HG03025 (cell line): ENCODE measurements around the gene TAF9B.
A peak's percentile ranks its signal among the peaks of the same experiment; 100 is the strongest.
"Not testable (repeated sequence)": the region's sequence is repeated elsewhere in the genome, so short reads cannot be mapped to it uniquely, and the experiment has no call there.

Experiments used
- ATAC-seq: cut with Tn5 transposase; IDR thresholded peaks from one replicate; pipeline ENCODE4 v1.9.1; 2021; ENCODE audit warnings: mild to moderate bottlenecking, moderate library complexity; ENCODE audit not compliant: unreplicated experiment, low FRiP score

Gene TAF9B

GRCh38 chrX:78139160-78140123 lies at the start of gene TAF9B:
Gene TAF9B (minus strand): TSS chrX:78139650. CDS start chrX:78139611, 39 bp downstream.
- ATAC-seq, result peak; percentile 88

DNA sequence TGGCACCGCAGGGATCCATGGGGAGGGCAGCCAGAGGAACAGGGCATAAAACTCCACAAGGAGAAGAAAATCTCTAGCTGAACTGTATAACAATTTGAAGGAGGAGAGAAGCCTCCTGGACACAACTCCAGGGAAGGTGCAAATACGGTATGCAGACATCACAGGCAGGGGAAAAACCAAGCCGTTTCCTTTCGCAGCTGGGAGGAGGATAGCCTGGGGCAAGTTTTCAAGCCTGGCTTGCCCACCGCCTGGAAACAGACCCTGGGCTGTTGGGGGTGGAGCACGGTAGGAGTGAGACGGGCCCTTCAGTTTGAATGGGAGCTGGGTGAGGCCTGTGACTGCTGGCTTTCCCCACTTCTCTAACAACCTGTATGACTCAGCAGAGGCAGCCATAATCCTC lies 43.4 kb upstream of the TAF9B start:
- no peak for ATAC-seq

GRCh38 chrX:78181307-78181706 lies 41.9 kb upstream of the TAF9B start:
- ATAC-seq, result no peak

- ATAC-seq, result no peak
Observed at GRCh38 chrX:78168065-78168464, 28.6 kb upstream of the TAF9B start.

GRCh38 chrX:78165425-78165824 lies 26.0 kb upstream of the TAF9B start:
- no peak for ATAC-seq

DNA sequence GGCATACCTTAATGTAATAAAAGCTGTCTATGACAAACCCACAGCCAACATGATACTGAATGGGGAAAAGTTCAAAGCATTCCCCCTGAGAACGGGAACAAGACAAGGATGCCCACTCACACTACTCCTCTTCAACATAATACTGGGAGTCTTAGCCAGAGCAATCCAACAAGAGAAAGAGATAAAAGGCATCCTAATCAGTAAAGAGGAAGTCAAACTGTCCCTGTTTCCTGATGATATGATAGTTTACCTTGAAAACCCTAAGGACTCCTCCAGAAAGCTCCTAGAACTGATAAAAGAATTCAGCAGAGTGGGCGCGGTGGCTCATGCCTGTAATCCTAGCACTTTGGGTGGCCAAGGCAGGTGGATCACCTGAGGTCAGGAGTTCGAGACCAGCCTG lies 23.7 kb upstream of the TAF9B start:
- ATAC-seq, result not testable (repeated sequence)

- not testable (repeated sequence) for ATAC-seq
Observed at GRCh38 chrX:78160711-78161110, 21.3 kb upstream of the TAF9B start.

- not testable (repeated sequence) for ATAC-seq
Observed at GRCh38 chrX:78157846-78158245, 18.4 kb upstream of the TAF9B start.

GRCh38 chrX:78157373-78157772 lies 17.9 kb upstream of the TAF9B start:
- not testable (repeated sequence) for ATAC-seq

DNA sequence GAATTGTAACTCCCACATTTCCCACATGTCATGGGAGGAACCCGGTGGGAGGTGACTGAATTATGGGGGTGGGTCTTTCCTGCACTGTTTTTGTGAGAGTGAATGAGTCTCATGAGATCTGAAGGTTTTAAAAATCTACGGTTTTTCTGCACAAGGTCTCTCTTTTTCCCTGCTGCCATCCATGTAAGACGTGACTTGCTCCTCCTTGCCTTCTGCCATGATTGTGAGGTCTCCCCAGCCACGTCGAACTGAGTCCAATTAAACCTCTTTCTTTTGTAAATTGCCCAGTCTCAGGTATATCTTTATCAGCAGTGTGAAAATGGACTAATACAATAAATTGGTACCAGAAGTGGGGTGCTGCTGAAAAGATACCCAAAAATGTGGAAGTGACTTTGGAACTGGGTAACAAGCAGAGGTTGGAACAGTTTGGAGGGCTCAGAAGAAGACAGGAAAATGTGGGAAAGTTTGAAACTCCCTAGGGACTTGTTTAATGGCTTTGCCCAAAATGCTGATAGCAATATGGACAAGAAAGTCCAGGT lies 7.6 kb upstream of the TAF9B start:
- ATAC-seq, result not testable (repeated sequence)

GRCh38 chrX:78140206-78140605 lies 756 bp upstream of the TAF9B start:
- ATAC-seq, result no peak

DNA sequence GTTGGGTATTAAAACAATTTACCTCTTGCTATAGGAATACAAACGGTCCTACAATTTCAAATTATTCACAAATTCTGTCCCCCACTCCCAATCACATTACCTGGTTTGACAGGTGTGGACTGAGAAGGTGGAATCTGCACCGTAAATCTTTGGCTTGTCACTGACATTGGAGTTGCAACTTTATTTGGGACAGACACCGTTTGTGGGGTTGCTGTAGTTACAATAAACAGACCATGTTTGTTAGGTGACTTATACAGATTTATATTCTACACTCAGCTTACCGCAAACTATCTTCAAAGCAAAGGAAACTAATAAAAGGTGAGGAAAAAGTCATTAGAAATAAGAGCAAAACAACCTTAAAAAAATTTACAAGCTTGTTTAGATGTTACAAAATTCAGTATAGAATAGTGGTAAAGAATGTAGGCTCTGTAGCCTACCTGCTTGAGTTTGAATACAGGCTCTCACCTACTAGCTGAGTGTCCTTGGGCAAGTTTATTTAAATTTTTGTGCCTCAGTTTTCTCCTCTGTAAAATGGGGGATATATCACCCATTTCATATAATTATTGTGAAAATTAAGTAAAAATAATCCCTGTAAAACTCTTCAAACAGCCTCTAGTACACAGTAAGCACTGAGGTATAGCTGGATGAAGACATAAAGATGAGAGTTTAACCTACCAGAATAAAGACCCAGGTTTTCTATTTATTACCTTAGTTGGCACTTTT lies 6.1 kb downstream of the TAF9B start:
- ATAC-seq, result no peak

GRCh38 chrX:78131117-78131516 lies 8.3 kb downstream of the TAF9B start:
- no peak for ATAC-seq

DNA sequence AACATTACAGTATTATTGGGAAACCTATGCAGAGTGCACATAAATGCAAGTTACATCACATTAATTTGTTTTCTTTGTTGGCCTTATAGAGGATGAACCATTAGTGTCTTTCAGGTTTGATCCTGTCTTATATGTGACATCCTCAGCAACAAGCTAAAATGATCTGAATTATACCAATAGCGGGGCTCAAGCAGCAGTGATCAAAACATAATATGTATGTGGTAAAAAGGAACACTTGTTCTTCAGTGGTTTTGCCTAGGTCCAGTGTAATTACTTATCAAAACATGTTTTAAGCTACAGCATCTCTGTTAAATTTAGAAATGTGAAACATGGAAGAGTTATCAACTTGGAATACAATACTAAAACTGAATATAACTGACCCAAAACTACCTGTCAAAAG lies 9.1 kb downstream of the TAF9B start:
- ATAC-seq, result no peak

- ATAC-seq, result no peak
Observed at GRCh38 chrX:78129714-78130113, 9.7 kb downstream of the TAF9B start.

- ATAC-seq, result not testable (repeated sequence)
Observed at GRCh38 chrX:78125781-78126180, 13.7 kb downstream of the TAF9B start.

DNA sequence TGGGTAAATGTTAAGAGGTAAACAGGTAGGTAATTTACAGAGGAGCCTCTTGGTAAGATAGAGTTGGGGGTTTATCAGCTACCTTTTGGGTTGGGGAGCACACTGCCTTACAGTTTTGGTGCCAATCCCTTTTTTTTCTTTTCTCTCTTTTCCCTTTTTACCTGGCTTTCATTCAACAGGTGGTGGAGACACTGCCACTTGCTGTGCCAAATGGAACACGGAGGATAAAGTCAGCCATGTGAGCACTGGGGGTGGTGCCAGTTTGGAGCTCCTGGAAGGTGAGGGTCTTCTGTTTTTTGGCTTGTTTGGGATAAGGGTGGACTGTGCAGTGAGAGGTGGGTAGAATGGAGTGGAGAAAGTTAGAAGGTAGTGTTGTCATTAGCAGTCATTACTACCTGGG lies 14.3 kb downstream of the TAF9B start:
- no peak for ATAC-seq

GRCh38 chrX:78124307-78124706 lies 15.1 kb downstream of the TAF9B start:
- ATAC-seq, result no peak

GRCh38 chrX:78123190-78123589 lies 16.3 kb downstream of the TAF9B start:
- no peak for ATAC-seq

DNA sequence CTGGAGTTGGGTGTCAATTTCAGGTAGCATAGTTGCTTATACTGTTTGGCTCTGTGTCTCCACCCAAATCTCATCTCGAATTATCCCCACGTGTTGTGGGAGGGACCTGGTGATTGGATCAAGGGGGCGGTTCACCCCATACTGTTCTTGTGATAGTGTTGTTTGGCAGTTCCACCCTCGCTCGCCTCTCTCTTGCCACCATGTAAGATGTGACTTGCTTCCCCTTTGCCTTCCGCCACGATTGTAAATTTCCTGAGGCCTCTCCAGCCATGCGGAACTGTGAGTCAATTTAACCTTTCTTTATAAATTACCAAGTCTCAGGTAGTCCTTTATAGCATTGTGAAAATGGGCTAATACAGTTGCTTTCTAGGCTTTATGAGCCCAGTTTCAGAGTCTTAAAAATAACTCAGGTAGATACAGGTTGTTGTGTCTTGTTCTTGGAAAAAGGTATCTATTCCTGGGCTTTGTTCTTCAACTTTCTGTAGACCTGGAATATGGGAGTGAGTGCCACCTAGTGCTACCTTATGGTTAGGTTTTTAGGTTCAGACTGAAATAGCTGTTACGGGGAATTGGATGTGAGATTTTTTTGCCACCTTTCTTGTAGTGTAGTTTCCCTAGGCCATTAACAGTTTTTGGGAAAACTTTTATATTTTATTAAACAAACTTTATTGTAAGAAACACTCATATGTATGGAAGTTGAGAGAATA lies 19.8 kb downstream of the TAF9B start:
- no peak for ATAC-seq

DNA sequence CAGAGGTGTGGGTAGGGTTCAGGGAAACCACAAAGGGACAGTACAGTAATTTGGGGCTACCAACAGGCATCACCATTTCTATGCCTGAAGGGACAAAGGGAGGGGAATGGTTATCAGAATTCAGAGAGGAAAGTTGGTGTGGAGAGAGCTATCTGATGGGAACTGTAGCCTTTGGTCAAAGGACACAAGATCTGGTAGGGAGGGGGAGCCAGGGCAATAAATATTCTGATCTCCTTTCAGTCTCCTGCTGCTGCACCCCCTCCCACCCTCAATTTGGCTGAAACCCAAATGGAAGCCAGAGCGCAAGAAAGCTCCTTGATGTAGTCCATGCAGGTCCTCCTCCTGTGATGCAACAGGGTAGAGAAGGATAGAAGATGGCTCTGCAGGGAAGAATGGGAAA lies 20.8 kb downstream of the TAF9B start:
- ATAC-seq, result no peak
